ENCODE results near the gene ADGRV1.
"Not testable (repeated sequence)": the region's sequence is repeated elsewhere in the genome, so short reads cannot be mapped to it uniquely, and the experiment has no call there.

The ADGRV1 gene

DNA sequence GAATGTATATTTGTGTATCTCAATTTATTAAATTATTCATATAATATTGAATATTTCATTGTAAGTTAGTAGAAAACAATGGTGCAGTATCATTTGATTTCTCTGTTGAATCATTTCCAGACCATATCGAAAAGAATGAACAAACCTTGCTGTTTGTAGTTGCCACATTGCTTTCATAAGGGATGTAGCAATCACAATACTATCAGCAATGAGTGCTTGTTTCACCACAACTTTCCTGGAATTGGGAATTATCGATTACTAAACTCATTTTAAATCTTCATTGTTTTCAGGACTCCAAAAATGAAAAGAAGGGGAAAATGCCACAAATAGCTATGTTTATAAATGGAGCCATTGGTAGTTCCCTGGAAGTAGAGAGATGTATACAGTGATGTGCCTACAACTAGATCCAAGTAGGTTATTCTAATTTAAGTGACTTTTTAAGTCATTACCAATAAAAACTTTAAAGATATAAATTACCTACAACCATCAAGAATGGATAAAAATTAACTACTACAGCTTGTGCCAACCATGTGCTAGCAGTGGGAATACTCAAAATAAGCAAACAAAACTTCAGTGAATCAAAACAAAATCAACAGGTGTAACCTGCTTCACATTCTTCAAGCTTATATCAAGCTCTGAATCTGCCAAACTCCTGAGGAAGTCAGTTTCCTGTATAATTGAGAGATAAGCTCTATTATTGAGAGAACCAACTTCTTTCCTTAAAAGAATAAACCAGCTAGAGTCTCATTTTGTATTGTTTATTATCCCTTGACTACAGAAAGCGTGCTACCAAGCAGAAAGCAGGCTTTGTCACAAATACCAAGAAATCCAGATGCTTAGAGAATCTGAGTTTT is 358.6 kb downstream of the ADGRV1 start:
- DNase-seq, result no peak

DNA sequence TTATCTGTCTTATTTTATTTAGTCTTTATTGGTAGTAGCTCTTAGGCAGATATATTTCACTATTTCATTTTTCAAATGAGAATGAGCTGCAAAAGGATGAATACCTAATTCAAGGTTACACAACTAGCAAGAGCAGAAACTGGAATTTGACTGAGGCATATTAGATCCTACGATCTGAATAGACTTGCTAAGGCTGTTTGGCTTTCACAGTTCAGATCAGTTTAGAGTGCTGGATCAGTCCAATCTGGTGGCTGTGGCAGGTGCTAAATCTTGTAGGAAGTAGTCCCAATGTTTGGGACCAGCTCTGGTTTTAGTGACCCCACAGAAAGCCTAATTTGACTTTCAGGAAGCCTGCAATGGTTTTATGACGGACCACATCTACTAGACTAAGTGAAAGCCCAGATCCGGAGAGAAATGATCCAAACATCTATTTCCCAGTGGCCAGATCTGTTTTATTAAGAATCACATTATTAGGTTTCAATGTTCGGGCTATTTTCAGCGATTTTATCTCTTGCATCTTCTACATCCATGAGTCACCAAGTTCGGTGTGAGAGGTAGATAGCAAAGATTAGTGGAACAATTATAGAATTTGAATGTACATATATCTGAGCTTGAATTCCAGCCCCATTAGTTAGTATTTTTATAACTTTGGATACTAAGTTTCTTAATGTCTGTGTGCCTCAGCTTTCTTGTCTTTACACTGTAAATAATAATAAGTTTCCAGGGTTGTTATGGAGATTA is 359.5 kb downstream of the ADGRV1 start:
- no peak for DNase-seq

DNA sequence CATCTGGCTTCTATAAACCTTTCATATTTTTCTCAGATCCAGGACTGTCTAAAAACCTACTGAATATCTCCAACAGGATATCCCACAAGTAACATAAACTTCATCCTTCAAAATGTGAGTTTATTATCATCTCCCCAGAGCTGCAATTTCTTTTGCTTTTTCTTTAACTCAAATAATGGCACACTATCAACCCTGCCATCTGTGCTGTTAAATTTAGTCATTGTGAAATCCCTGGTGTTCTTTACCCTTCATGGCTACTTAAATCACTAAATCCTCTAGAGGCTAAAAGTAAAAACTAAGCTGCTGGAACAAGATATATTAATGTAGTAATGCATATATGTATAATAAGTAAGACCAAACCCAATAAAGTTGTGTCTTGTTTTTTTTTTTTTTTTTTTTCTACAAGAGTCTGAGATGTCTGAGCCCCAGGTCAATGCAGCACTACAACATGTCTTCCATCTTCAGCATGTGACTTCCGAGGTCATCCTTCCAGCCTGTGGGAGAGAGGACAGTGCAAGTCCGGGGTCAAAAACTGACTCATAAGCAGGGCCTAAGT is 362.9 kb downstream of the ADGRV1 start:
- DNase-seq, result no peak

DNA sequence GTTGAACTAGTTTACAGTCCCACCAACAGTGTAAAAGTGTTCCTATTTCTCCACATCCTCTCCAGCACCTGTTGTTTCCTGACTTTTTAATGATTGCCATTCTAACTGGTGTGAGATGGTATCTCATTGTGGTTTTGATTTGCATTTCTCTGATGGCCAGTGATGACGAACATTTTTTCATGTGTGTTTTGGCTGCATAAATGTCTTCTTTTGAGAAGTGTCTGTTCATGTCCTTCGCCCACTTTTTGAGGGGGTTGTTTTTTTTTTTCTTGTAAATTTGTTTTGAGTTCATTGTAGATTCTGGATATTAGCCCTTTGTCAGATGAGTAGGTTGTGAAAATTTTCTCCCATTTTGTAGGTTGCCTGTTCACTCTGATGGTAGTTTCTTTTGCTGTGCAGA is 365.6 kb downstream of the ADGRV1 start:
- not testable (repeated sequence) for DNase-seq

DNA sequence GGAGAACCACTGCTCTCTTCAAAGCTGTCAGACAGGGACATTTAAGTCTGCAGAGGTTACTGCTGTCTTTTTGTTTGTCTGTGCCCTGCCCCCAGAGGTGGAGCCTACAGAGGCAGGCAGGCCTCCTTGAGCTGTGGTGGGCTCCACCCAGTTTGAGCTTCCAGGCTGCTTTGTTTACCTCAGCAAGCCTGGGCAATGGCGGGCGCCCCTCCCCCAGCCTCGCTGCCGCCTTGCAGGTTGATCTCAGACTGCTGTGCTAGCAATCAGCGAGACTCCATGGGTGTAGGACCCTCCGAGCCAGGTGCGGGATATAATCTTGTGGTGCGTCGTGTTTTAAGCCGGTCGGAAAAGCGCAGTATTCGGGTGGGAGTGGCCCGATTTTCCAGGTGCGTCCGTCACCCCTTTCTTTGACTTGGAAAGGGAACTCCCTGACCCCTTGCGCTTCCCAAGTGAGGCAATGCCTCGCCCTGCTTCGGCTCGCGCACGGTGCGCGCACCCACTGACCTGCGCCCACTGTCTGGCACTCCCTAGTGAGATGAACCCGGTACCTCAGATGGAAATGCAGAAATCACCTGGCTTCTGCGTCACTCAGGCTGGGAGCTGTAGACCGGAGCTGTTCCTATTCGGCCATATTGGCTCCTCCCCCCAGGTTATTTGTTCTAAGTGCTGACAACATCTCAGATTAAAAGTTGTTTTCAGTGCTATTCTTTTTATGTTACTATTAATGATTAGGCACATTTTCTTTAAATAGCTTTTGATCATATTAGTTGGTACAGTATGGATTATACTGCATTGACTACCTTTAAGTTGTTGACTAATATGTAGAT is 370.6 kb downstream of the ADGRV1 start:
- not testable (repeated sequence) for DNase-seq

DNA sequence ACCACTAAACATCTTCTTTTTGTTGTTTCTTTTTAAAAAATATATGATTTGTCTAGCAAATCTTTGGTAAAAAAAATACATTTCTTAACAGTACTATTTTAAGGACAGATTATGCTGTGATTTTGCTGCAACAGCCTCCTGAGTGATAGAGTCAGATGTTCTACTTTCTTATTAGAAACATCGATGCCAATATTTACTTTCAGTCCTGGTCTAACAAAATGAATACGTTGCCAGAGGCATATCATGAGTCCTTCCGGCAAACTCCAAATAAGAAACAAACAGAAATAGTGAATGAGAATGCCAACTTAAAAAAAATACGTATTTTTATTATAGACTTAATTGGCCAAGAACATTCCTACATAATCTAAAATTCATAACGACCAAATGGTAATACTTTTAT is 371.5 kb downstream of the ADGRV1 start:
- no peak for DNase-seq

DNA sequence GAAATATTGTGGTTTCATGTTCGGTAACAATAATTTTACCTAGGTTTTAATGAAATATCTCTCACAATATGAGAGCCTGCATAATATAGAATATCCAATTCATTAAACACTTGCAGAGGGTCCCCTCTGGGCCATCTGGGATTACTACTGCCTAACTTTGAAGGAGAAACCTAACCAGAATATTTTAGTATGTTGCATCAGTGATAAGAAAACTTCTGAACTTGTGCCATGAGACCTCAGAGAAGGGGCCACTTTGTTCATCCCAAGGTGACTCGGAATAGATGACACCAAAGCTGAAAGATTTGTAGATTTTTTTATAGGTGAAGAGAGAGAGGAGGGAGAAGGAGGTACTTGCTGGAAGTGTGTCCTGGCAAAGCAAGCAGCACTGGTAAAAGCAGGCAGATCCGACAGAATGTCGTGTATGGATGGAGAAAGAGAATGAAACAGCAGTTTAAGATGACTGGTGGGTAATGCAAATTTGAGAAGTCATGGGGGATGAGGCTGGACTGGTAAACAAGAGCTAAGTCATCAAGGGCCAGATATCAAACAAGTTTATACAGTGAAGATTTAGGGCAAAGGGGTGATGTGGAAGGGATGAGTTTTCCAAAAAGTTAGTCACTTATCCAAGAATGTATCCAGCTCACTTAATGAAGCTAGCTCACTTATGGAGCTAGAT is 372.3 kb downstream of the ADGRV1 start:
- no peak for DNase-seq

DNA sequence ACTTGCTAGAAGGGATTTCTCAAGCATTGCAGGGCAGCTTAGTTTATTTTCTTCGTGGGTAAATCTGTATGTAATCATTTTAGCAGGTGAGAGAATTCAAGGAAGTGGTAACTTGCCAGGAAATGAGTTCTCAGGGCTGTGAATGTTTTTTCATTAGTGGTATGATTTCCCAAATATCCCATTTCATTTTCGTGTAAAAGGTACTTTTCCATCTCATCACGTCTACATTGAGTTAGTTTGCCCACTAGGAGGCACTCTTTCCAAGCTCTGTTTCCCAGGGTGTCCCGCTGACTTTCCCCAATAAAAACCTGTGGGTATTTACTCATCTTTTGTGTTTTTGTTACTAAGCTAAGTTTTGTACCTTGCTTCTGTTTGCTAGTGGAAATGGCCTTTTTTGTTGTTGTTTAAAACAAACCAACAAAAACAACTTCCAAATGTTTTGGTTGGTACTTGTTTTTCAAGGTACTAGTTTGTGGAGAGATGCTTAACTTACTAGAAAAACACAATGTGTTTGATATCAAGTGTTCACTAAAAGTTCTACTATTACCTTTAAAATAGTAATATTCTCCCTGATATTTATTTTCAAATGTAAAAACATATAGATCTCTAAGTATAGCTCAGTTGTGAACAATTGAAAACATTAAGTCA is 373.6 kb downstream of the ADGRV1 start:
- DNase-seq, result peak; percentile 1

DNA sequence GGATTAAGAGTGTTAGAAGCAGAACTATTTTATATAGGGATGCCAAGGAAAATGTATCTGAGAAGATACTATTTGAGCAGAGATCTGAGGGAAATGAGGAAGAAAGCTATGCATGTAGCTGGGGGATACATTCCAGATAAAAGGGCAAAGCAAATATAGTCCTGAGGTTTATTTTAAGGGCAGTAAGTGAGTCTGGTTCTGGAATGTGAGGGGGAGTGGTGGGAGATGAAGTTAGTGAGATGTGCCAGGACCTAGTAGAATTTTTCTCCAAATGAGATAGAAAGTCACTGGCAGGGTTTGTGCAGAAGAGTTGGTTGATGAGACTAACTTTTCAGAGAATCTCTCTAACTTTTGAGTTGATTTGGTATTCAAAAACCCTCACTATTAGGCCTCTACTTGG is 374.7 kb downstream of the ADGRV1 start:
- no peak for DNase-seq

DNA sequence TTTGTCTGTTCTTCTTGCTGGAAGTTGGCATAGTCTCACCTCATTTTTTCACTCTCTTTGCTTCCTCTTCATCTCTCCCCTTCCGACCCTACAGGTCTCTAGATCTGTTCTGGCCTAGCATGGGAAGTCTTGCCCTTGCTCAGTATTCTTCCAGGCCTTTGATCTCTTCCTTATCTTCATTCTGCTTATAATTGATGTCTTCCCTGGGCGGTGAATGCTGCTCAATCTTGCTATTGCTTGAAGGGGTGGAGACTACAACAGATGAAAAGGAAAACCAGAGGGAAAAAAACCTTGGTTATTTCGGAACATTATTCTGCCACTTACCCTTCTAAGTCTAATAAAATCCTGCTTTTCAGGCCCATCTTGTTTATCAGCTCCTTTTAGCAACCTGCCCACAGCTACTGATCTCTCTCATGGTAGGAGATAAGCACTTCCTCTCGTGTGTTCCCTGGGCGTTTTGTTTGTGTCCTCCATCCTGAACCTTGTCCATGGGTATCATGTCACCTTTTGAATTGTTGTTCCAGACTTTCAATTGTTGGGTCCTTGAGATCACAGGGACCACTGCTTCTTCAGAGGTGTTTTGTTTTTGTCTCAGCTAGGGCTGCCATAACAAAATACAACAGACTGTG is 375.6 kb downstream of the ADGRV1 start:
- no peak for DNase-seq

DNA sequence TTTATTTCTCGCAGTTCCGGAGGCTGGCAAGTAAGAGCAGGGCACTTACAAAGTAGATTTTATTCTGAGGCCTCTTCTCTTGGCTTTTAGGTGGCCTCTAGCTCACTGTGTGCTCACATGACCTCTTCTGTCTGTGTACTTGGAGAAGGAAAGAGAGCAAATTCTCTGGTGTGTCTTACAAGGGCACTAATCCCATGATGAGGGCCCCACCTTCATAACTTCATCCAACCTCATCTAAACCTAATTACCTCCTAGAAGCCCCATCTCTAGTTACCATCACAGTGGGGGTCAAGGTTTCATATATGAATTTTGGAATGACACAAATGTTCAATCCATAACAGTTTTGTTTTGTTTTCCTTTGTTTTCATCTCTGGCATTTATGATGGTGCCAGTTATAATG is 376.1 kb downstream of the ADGRV1 start:
- no peak for DNase-seq

DNA sequence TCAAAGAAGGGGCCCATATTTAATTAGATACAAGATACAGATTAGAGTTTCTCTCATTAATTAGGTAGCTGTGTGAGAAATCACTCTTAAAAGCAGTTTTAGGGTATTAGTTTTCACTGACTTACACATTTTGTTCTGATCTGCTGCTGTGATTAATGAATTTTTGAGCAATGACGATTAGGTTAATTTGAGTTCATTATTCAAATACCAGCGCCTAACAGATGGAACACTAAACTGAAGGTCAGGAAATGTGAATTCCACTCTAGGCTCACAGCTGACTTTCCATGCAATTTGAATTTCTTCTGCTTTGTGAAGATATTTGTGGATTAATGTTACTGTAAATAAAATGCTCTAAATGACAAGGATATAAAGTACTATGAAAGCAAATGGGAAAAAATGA is 380.6 kb downstream of the ADGRV1 start:
- no peak for DNase-seq

DNA sequence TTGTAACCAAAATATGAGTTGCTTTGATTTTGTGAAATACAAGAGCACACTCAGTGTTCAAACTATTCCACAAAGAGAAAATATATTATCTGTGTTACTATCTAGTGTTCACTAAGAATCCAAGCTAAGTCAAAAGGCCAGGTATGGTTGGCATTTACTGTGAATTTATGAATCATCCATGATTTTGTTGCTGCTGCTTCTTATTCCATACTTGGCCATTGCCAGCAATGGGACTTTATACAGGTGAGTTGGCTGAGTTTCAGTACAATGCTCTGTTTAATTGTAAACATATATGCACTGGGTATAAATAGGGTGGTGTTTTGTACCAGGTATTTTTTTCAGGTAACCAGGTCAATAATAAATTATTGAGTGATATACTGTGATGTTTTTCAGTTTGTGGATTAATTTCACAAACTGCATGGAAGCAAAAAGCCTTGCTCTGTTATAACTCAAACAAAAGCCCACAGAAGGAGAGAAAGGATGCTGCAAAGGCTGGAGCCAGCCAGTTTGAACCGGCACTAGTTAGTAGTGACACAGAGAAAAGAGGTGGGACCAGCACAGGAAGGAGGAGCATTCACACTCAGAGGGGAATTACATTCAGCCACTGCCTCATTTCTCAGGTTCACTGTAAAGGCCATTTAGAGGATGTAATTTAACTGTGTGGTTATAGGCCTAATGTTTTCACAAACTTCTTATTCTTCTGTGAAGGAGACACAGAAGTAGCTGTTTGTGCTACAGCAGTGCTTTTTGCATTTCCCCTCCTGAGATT is 381.8 kb downstream of the ADGRV1 start:
- peak; percentile 72 for DNase-seq

DNA sequence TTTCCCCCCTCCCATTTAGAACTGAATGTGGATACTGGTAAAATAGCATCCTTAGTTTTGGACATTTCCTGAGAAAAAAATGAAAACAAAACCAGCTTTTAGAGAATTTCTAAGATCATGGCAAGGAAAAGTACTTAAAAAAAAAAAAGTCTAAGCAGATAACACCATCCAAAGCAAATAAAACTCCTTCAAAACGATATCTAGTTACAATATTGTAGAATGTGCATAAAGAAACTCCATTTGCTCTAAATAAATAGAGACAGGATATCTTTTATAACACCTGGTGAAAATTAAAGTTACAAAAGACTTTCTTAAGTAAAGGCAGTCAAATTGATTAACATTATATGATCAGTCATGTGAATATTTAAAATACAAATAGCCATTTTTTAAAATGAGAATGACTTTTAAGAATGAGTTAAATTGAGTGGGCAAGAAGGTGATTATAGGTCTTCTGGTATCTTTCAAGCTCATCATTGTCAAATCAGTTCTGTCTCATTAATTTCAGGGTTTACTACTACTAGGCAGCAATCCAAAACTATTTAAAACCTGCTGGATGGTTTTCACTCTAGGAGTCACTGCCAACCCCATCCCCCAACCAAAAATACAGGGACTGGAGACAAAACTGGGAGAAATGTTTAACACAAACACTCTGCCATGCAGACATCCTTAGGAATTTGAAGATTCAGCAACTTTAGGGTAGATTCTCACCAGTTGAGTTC is 382.6 kb downstream of the ADGRV1 start:
- DNase-seq, result peak; percentile 24

DNA sequence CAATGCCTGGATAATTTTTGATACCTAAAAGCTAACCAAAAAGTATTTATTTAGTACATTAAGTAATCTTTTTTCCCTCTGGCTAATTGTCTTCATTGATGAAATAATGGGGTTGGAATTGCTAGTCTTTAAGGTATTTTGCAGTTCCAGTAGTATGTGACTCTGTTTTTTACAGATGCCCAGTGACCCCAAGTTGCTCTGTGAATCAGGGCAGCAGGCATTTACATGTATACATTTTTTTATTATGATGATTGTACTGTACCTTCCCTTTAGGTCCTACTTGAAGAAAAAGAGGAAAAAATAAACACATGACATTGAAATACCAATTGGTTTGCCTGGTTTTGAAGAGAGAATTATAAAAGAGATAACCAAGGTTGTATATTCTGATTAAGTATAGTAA is 385.5 kb downstream of the ADGRV1 start:
- DNase-seq, result no peak

DNA sequence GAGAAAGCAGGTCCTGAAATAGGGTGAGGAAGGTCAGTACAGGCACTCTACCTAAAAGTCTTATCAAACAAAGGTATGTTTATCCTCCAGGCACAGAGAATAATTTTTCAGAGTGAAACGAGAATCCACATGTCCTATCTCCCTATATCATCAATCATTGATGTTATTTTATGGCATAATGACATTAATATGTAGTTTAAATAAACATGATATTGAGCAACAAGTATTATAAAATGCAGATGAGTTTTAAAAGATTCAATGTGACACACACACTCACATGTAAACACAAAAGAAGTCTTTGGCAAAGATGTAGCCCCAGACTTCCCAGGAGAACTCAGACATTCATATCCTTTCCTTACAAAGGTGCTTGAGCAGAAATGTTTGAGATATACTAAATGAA is 389.1 kb downstream of the ADGRV1 start:
- DNase-seq, result no peak

DNA sequence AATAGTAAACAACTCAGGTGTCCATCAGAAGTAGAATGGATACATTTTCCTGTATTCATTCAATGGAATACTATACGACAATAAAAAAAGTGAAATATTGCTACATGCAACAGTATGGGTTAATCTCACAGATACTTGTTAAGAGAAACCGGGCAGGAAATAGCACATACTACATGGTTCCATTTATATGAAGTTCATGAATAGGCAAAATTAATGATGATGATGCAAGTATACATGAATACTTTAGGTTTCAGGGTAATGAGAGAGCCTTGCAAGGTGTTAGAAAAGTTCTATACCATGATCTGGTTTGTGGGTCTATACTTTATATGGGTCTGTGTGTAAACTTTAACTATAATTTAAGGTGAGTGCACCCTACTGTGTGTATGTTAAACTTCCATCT is 390.4 kb downstream of the ADGRV1 start:
- DNase-seq, result no peak

DNA sequence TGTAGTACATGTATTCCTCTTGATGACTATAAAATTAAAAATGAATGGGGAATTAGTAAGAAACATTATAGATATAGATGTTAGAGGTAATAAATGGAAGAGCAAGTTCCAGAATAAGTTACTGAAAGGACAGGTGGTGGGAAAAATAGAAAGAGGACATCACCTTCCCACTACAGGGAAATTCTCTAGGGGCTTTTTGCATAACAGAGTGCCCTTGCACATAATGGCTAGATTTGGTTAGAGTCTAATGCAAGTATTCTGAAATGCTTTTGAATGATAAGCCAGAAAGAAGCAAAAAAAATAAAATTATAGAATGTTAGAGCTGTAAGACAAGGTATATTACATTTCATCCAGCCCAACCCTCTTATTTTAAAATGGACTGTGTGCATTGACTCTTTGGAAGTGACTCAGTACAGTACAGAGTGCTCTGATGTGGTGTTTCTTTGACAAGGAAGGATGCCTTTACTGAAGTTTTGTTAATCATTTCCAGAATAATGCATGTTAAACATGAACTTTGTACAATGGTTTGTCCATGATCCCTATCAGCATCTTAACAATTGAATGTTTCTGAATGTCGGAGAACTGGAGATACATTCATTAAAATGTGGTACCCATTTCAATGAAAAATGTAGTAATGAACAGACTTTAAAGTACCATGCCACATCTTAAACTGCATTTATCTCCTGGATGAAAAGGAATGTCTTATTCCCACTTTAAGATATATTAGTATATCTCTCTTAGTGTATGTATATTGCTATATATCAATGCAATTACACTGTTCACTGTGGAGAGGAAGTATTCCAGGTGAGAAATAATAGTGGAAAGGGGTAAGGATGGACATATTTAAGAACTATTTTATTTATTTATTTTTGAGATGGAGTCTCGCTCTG is 391.1 kb downstream of the ADGRV1 start:
- DNase-seq, result no peak

Data from NCI-H2029 (cell line).